Liver (tissue), 3 donors: Measurements from ENCODE around the gene NUDT8.

ENCODE experiments used
- CTCF ChIP-seq: fragments of 150-350 bp; IDR thresholded peaks from 2 replicates; pipeline ENCODE4 v1.5.1; 2017; ENCODE audit warnings: improper control_type of control experiment, low read depth, low read length; ENCODE audit not compliant: missing input control
- EGR1 ChIP-seq, 2 donors: IDR thresholded peaks; 2 replicates each; pipeline ENCODE4 v1.6.1; 2016 to 2018; ENCODE audit warnings: antibody characterized with exemption in 2 of 2, low read depth in 2 of 2
- NR2F2 ChIP-seq: IDR thresholded peaks from 2 replicates; pipeline ENCODE4 v1.6.1; 2016; ENCODE audit warnings: antibody characterized with exemption
- YY1 ChIP-seq: IDR thresholded peaks from 2 replicates; pipeline ENCODE4 v1.6.1; 2016; ENCODE audit warnings: antibody characterized with exemption, mild to moderate bottlenecking
- donor health status: healthy.
- donor health status: healthy.

GRCh38 chr11:67668192-67668551, 38.4 kb upstream of the NUDT8 start:
- TF ChIP-seq CTCF (no peak), NR2F2 (no peak), EGR1 (IDR thresholded peaks at IDR 0.05; ENCODE audit: low read depth in 2 of 2) (no peak), YY1 (no peak)
